Measurements from ENCODE around the gene OXCT1. TPM values are rescaled to one million over a fixed set of nuclear protein-coding genes. Genes with fewer than 3 reads are reported as not detected.

The OXCT1 gene
- total and polyA plus RNA-seq, 2 of the 4 experiments (the other 2 are of a cell fraction): 14.2 to 16.3 TPM

GRCh38 chr5:41755705-41756104, 114.5 kb downstream of the OXCT1 start:
- Histone ChIP-seq H3K23ac (ENCODE audit: low read depth, low read length) (no peak overlapping the region), H4K5ac (ENCODE audit: low read depth, low read length) (no peak overlapping the region), H2AFZ (replicated peaks; ENCODE audit: low read length, poor library complexity) (no peak overlapping the region), H3K4me1 (ENCODE audit: control insufficient read depth, insufficient read depth, low read length) (no peaks in the 10 kb centered on the region), H3K14ac (replicated peaks; ENCODE audit: low read depth, low read length) (no peak overlapping the region), H3K4me3 (ENCODE audit: insufficient read depth, low read depth, low read length) (no peak overlapping the region), H3K27me3 (ENCODE audit: control insufficient read depth, insufficient read depth, low read length) (no peaks in the 10 kb centered on the region), H4K20me1 (ENCODE audit: insufficient read depth, low read length) (no peaks in the 10 kb centered on the region), H3K56ac (ENCODE audit: extremely low read depth, insufficient read depth, low read length) (no peak overlapping the region), H2AK9ac (replicated peaks; ENCODE audit: low read depth, low read length, poor library complexity) (no peak overlapping the region), H4K8ac (ENCODE audit: low read depth in 2 of 2, low read length in 2 of 2) (no peak overlapping the region), H3K18ac (ENCODE audit: low read depth, low read length) (no peak overlapping the region), H3K36me3 (ENCODE audit: control insufficient read depth, insufficient read depth, low read length) (peaks cover 3% of the 10 kb centered on the region), H2AK5ac (ENCODE audit: low read depth, low read length) (no peak overlapping the region), H2BK120ac (ENCODE audit: low read depth, low read length) (no peak overlapping the region), H3K9ac (ENCODE audit: low read depth, low read length) (no peak overlapping the region), H2BK20ac (ENCODE audit: low read depth, low read length) (no peak overlapping the region), H2BK15ac (ENCODE audit: low read depth, low read length) (no peak overlapping the region), H3K79me1 (ENCODE audit: low read depth in 1 of 2, low read length in 2 of 2) (no peaks in the 10 kb centered on the region), H3K9me1 (ENCODE audit: insufficient read depth, low read length) (peaks cover 3% of the 10 kb centered on the region; the same call in 1 of the 2 replicates), H3K27ac (ENCODE audit: insufficient read depth, low read length) (no peak overlapping the region), H2BK5ac (ENCODE audit: low read depth, low read length, poor library complexity, severe bottlenecking) (no peak overlapping the region), H3K9me3 (ENCODE audit: control insufficient read depth, insufficient read depth, low read length) (no peaks in the 10 kb centered on the region), H3K4me2 (ENCODE audit: low read depth, low read length) (no peak overlapping the region), H3K4ac (ENCODE audit: low read depth, low read length) (no peak overlapping the region), H4K91ac (ENCODE audit: insufficient read depth, low read depth, low read length) (no peak overlapping the region)
- intact Hi-C loops (cut with micrococcal nuclease) (no loop called here), in situ Hi-C loops (cut with MboI; ENCODE audit: low sequenced_read_pairs) (no loop called here), dilution Hi-C loops (cut with HindIII; ENCODE audit: low sequenced_read_pairs, unreplicated experiment) (no loop called here)
- ATAC-seq (ENCODE audit: low read depth) (no peak), DNase-seq (no peak)
- ChIA-PET CTCF (no interaction called here), POLR2A (ENCODE audit: unreplicated experiment) (no interaction called here)
- TF ChIP-seq RFX5 (IDR thresholded peaks at IDR 0.05; ENCODE audit: low read depth, low read length) (no peak), CEBPB (IDR thresholded peaks at IDR 0.05; ENCODE audit: low read depth, low read length) (no peak), MAZ (IDR thresholded peaks at IDR 0.05; ENCODE audit: borderline replicate concordance, low read depth, low read length) (no peak), USF2 (IDR thresholded peaks at IDR 0.05; ENCODE audit: low read depth, low read length) (no peak)
- no TSS peak for BruUV-seq (replicated peaks)
- no CpG with 5 or more reads among the region's 1 CpG for WGBS, 2 experiments (ENCODE audit: extremely low coverage in 2 of 2, insufficient read length in 1 of 2)
